NCI-H345 (cell line): ENCODE measurements around the gene HDHD3.

Source experiments
- DNase-seq: peaks from one replicate; lab custom pipeline; 2025; lab: John Stamatoyannopoulos, UW

HDHD3 gene

DNA sequence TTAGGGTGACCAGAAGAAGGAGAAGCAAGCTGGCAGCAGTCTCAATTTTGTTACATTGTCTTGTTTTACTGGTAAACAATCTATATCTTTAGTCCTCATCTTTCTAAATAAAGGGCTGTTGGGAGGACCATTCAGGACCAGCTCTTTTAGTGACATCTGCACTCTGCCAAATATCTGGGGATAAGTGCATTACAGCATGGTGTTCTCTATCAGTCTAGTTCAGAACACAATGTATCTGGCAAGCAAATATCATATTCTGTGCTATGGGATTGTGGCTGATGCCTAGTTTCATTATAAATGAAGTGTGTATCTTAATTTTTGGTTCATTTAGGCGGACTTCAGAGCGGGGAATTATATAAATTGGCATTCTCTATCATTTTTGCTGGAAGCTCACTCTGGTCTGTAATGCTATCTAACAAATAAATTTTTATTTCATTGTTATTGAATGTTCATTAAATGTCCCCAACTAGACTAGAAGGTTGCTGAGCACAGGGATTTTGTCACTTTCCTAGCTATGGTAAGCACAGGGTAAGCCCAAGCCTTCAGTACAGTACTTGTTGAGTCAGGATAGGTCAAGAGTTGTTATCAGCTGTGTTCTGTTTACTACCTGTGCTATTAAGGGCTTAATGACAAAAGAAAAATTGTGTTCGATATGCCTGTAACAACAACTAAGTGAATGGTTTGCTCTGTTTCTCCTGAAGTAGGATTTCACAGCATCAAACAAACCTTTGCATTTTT lies 48.6 kb downstream of the HDHD3 start:
- no peak for DNase-seq

DNA sequence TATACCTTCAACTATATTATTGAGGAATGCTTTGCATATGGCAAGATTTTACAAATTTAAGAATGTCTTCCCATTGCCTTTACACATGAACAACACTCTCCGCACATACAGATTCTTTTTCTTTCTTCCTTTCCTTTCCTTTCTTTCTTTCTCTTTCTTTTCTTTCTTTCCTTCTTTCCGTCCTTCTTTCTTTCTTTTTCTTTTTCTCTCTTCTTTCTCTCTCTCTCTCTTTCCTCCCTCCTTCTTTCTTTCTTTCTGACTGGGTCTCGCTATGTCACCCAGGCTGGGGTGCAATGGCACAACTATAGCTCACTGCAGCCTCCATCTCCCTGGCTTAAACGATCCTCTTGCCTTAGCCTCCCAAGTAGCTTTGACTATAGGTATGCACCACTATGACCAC lies 50.6 kb downstream of the HDHD3 start:
- no peak for DNase-seq
